IPS-18a (cell line): ENCODE results near the gene DSG3.
A peak's percentile ranks its signal among the peaks of the same experiment; 100 is the strongest.
"Not testable (repeated sequence)": the region's sequence is repeated elsewhere in the genome, so short reads cannot be mapped to it uniquely, and the experiment has no call there.

Experiments used
- H3K27ac ChIP-seq: one replicate; pipeline ENCODE4 v1.5.1; 2013; ENCODE audit warnings: low read length
- H3K27me3 ChIP-seq: one replicate; pipeline ENCODE4 v1.6.1; 2013; ENCODE audit warnings: mild to moderate bottlenecking, low read length; ENCODE audit not compliant: control insufficient read depth, insufficient read depth
- H3K36me3 ChIP-seq: one replicate; pipeline ENCODE4 v1.6.1; 2013; ENCODE audit warnings: low read depth, low read length; ENCODE audit not compliant: control insufficient read depth
- H3K4me1 ChIP-seq: one replicate; pipeline ENCODE4 v1.6.1; 2013; ENCODE audit warnings: low read depth, low read length; ENCODE audit not compliant: control insufficient read depth
- H3K4me3 ChIP-seq: one replicate; pipeline ENCODE4 v1.5.1; 2013; ENCODE audit warnings: low read length
- H3K9ac ChIP-seq: one replicate; pipeline ENCODE4 v1.6.1; 2013; ENCODE audit warnings: mild to moderate bottlenecking, low read length, moderate library complexity
- H3K9me3 ChIP-seq: one replicate; pipeline ENCODE4 v1.6.1; 2013; ENCODE audit warnings: low read depth, low read length; ENCODE audit not compliant: control insufficient read depth

Gene DSG3

GRCh38 chr18:31493941-31494340, 46.4 kb downstream of the DSG3 start:
- no peaks in the 10 kb centered on the region for H3K36me3 ChIP-seq
- no peak overlapping the region for H3K4me3 ChIP-seq
- H3K4me1 ChIP-seq = peaks cover under 1% of the 10 kb centered on the region
- H3K9ac ChIP-seq = no peak overlapping the region
- H3K27me3 ChIP-seq = peaks cover 11% of the 10 kb centered on the region
- no peak overlapping the region for H3K27ac ChIP-seq
- no peaks in the 10 kb centered on the region for H3K9me3 ChIP-seq

- H3K36me3 ChIP-seq, H3K4me1 ChIP-seq, H3K9ac ChIP-seq, H3K9me3 ChIP-seq, H3K4me3 ChIP-seq, H3K27ac ChIP-seq: not testable (repeated sequence)
- peaks cover 11% of the 10 kb centered on the region for H3K27me3 ChIP-seq
Measured at GRCh38 chr18:31494705-31495244, 47.2 kb downstream of the DSG3 start.

- Histone ChIP-seq H3K9me3 (no peaks in the 10 kb centered on the region), H3K4me3 (peak overlapping the region; percentile 98), H3K27ac (no peak overlapping the region), H3K9ac (peak overlapping the region; percentile 96), H3K36me3 (no peaks in the 10 kb centered on the region), H3K4me1 (peaks cover 16% of the 10 kb centered on the region), H3K27me3 (peaks cover 11% of the 10 kb centered on the region)
Measured at GRCh38 chr18:31497404-31497835, 49.9 kb downstream of the DSG3 start.

GRCh38 chr18:31497836-31498573, 50.5 kb downstream of the DSG3 start, which contains the start of gene DSG2:
TSS of gene DSG2 (plus strand) at chr18:31498177. CDS start at chr18:31498252, 75 bp downstream.
- Histone ChIP-seq H3K9ac (peak within 1 kb of the TSS; percentile 96), H3K4me3 (peak within 1 kb of the TSS; percentile 98), H3K9me3 (no peaks in the 10 kb centered on the region), H3K36me3 (no peaks in the 10 kb centered on the region), H3K27ac (peak within 1 kb of the TSS; percentile 91), H3K27me3 (peaks cover 11% of the 10 kb centered on the region), H3K4me1 (peaks cover 16% of the 10 kb centered on the region)

GRCh38 chr18:31498574-31499524, 51.3 kb downstream of the DSG3 start:
- peak overlapping the region; percentile 98 for H3K4me3 ChIP-seq
- peaks cover 16% of the 10 kb centered on the region for H3K4me1 ChIP-seq
- peaks cover 11% of the 10 kb centered on the region for H3K27me3 ChIP-seq
- no peaks in the 10 kb centered on the region for H3K9me3 ChIP-seq
- peak overlapping the region; percentile 91 for H3K27ac ChIP-seq
- H3K36me3 ChIP-seq = no peaks in the 10 kb centered on the region
- peak overlapping the region; percentile 96 for H3K9ac ChIP-seq

- no peaks in the 10 kb centered on the region for H3K36me3 ChIP-seq
- H3K4me3 ChIP-seq = no peak overlapping the region
- peaks cover 11% of the 10 kb centered on the region for H3K27me3 ChIP-seq
- H3K9me3 ChIP-seq = no peaks in the 10 kb centered on the region
- H3K27ac ChIP-seq = no peak overlapping the region
- H3K9ac ChIP-seq = no peak overlapping the region
- peaks cover 16% of the 10 kb centered on the region for H3K4me1 ChIP-seq
Measured at GRCh38 chr18:31500051-31500688, 52.6 kb downstream of the DSG3 start.

- Histone ChIP-seq H3K27me3 (no peaks in the 10 kb centered on the region), H3K4me1 (peaks cover 16% of the 10 kb centered on the region), H3K9me3 (no peaks in the 10 kb centered on the region), H3K27ac (no peak overlapping the region), H3K9ac (no peak overlapping the region), H3K36me3 (no peaks in the 10 kb centered on the region), H3K4me3 (no peak overlapping the region)
Measured at GRCh38 chr18:31503011-31503410, 55.5 kb downstream of the DSG3 start.

- Histone ChIP-seq H3K4me3 (no peak overlapping the region), H3K9me3 (no peaks in the 10 kb centered on the region), H3K27ac (no peak overlapping the region), H3K36me3 (peaks cover 1% of the 10 kb centered on the region), H3K9ac (no peak overlapping the region), H3K27me3 (no peaks in the 10 kb centered on the region), H3K4me1 (peaks cover 9% of the 10 kb centered on the region)
Measured at GRCh38 chr18:31504455-31505147, 57.1 kb downstream of the DSG3 start.

- H3K9ac ChIP-seq = no peak overlapping the region
- H3K27ac ChIP-seq = no peak overlapping the region
- H3K9me3 ChIP-seq = no peaks in the 10 kb centered on the region
- H3K36me3 ChIP-seq = peaks cover 5% of the 10 kb centered on the region
- H3K4me3 ChIP-seq = no peak overlapping the region
- no peaks in the 10 kb centered on the region for H3K27me3 ChIP-seq
- peaks cover 4% of the 10 kb centered on the region for H3K4me1 ChIP-seq
Measured at GRCh38 chr18:31505156-31505555, 57.6 kb downstream of the DSG3 start.

- Histone ChIP-seq H3K27me3 (no peaks in the 10 kb centered on the region), H3K27ac (no peak overlapping the region), H3K36me3 (peaks cover 5% of the 10 kb centered on the region), H3K9ac (no peak overlapping the region), H3K4me3 (no peak overlapping the region), H3K9me3 (no peaks in the 10 kb centered on the region), H3K4me1 (no peaks in the 10 kb centered on the region)
Measured at GRCh38 chr18:31506024-31506742, 58.6 kb downstream of the DSG3 start.
